HG02970 (cell line): ENCODE measurements around the gene ITGA11.
"Not testable (repeated sequence)": the region's sequence is repeated elsewhere in the genome, so short reads cannot be mapped to it uniquely, and the experiment has no call there.

Source experiments
- ATAC-seq: cut with Tn5 transposase; IDR thresholded peaks from one replicate; pipeline ENCODE4 v1.9.1; 2021; ENCODE audit warnings: mild to moderate bottlenecking, moderate library complexity, moderate number of reproducible peaks; ENCODE audit not compliant: unreplicated experiment, low FRiP score

ITGA11 gene

DNA sequence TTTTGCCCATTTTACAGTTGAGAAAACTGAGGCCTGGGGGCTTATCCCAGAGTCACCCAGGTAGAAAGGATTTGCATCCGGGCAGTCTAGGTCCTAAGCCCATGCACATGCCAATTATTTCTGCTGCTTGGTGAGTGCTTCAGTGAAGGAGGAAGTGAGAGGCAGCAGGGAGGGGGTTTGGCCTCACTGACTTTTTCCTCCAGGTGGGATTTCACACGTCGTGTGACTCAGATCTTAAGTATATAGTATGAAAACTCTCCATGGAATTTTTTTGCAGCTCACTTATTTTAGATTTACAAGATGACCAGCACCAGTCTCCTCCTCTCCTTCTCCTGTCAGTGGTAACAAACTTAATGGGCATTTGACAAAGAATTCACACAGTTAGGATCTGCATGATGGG, 4.6 kb downstream of the ITGA11 start:
- ATAC-seq, result no peak

DNA sequence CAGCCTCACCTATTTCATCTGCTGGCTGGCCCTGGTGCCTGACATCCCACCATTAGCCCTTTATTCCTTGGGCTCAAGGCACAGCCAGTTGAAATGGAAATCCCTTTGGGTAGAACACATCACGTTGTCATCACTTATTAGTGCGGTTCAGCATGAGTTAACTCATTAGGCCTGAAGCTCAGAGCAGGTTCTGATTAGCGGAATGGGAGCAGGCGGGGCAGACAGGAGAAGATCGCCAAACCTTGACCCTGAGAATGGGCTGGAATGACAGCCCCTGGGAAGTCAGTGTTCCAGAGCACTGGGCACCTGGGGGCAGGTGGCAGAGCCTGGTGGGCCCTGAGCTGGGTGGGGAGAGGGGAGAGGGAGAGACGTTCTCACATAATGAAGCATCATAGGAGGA, 5.8 kb downstream of the ITGA11 start:
- ATAC-seq, result no peak

DNA sequence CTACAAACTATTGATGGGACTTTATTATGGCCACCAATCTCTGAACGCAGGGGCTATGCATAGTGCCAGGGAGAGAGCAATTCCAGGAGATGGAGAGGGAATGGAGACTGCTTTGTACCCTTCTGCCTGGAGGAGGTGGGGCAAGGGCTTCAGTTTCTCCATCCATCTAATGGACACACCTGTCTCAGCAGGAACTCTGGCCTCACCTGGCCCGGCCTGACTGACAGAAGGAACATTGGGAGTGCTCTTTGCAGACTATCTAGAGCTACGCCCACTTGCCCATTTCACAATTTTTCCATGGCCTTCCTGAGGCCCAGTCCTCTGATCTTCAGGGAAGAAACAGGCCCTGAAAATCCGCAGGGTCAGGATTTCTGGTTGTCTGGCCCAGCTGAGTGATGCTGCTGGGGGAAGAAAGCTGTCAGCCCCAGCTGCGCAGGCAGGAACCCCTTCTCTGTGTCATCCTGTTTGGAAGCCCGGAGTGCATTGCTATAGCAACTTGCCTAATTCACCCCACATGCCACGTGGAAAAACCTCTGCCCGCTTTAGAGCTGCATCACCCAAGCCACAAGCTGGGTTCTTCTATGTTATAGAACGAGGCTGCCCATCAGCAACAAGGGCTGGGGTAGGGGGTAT, 6.4 kb downstream of the ITGA11 start:
- no peak for ATAC-seq

DNA sequence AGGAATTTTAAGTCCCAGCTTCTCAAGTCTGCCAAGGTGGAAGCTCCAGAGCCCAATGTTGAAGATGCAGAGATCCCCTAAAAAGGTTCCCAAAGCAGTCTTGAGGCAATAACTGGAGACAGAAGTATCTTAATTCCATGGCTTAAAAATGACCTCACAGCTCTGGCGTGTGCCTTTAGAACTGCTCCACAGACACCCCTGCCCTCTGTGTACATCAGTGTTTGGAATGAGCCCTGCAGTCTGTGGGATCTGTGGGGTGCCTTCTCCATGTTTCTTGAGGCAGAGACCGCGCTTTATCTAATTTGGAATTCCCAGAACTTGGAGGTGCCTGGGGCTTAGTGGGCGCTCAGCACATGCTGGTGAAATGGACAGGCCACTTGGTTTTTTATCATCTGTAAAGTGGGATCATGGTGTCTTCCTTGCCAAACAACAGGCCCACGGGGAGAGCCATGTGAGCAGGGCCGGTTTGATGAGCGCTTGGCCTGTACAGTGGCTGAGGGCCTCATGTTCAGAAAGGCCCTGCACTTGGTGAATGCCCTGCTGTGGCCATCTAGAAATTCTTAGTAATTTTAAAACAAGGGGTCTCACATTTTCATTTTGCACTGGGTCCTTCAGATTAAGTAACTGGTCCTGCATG, 7.1 kb downstream of the ITGA11 start:
- ATAC-seq, result no peak

DNA sequence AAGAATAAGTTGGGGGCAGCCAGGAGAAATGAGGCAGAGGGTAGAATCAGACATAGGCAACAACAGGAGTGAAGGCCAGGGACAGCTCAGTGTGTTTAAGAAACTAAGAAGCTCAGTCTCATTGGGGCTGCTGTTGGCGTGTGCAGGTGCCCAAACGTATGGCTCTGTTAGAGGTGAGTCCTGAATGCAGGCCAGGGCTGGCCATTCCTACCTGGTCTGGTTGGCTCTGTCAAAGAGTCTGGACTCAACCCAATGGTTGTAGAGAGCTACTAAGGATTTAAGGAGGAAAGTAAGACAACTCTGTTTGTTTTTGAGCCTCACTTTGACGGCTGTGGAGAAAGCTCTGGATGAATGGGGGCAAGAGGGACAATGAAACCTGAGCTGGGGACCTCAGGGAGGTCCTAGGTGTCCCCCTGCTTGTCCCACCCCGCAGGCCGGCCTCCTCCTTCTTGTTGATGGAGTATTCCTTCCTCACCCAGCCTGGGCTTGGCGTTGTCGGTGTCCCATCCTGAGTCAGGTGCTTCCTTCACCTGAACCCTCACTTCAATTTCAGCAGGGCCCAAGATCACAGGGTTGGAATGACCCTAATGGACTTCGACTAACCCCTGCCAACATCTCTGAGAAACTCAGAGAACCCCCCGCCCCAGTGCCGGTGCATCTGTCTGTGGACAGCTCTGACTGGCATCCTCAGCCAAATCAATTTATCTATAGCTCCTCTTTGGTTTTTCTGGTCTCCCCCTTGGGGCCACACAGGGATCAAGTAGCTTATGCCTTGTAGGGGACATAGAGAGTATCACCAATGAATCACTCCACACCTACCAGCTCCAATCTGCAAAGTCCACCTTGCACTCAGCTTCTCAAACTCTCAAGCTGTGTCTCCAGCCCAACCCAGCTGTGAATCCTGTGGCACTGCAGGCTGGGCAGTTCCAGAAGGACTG, 8.3 kb downstream of the ITGA11 start:
- no peak for ATAC-seq

DNA sequence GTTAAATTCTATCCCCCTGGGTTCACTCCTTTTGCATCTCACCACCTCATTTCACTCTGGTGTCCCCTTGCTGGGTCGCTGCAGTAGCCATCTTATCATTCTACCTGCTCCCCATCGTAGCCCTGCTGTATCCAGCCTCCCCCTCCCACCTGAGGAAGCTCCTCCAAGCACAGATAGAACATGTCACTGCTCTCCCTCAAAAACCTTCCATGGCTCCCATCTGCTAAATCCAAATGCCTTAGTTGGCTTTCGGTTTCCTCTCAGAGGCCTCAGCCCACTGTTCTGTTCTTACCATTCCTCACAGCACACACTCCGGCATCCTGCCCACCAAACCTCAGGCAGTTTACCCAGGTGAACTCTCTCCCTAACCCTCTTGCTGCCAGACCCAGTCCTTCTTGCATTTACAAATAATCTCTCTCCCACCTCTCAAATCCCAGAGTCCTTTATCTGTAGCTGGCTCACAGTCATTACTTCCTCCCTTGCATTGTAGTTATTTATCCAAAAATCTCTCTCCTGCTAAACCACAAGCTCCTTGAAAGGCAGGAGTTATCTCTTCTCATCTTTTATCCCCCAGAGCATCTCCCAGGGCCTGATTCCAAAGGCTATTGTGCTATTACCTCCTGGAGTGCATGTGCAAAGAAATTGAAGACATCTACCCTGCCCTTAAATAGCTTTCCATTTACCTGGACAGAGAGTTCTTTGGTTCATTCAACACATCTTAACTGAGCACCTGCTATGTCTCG, 9.4 kb downstream of the ITGA11 start:
- not testable (repeated sequence) for ATAC-seq

DNA sequence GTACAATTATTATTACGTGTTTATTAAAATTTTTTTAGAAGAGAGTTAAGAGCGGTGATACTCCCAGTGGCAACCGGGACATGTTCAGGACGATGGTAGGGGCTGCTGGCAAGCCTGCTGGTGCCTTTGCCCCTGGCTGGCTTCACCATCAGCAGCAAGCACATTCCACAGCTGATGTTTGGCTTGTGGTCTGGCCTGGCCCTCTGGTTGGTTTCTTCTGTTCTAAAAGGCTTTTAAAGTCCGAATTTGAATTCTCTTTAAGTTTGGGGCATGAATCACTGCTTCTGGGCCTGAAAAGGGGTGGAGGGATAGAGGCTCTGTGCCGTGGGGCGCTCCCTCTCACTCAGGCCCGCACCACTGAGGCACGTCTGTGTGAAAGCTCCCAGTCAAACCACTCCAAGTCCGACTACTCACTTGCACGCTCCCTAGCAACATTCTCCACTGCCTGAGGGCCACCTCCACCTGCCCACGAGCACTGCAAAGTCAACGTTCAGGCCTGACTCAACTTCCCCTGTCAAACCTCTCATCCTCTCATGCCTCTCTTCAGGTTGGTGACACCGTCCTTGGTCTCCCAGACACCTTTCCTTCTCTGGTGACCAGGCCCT, 10.1 kb downstream of the ITGA11 start:
- no peak for ATAC-seq

DNA sequence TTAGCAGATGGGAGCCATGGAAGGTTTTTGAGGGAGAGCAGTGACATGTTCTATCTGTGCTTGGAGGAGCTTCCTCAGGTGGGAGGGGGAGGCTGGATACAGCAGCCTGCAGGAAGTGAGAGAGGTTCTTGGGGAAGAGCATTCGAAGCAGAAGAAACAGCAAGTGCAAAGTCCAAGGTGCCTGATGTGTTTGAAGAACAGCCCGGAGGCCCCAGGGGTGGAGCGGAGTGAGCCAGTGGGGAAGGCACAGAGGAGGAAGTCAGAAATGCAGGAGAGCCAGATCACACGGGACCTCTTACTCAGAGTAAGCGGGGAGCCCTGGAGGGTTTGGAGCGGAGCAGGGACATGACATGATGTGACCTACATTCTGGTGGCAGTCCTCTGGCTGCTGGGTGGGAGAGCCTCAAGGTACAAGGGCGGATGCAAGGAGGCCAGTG, 10.8 kb downstream of the ITGA11 start:
- ATAC-seq, result no peak

DNA sequence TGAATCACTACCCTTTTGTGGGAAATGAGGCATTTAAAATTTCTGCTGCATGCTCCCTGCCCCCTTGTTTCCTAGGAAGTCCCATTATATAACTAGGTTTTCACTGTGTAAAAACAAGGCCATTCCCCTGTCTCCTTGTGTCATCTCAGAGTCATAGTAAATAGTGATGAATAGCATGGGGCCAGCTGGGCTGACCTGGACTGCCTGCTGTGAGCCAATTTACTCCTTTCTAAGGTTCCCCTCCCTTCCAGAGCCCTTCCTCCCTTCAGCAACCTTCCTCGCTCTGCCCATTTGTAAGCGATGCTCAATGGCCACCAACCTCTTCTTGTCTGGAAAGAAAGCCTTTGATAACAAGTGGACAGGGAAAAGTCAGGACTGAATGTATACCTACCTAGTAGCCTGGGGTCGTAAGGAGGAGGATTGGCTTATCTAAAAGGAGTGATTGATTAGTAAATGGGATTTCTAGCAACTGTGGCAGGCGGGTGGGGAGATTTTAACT, 11.7 kb downstream of the ITGA11 start:
- ATAC-seq, result no peak

DNA sequence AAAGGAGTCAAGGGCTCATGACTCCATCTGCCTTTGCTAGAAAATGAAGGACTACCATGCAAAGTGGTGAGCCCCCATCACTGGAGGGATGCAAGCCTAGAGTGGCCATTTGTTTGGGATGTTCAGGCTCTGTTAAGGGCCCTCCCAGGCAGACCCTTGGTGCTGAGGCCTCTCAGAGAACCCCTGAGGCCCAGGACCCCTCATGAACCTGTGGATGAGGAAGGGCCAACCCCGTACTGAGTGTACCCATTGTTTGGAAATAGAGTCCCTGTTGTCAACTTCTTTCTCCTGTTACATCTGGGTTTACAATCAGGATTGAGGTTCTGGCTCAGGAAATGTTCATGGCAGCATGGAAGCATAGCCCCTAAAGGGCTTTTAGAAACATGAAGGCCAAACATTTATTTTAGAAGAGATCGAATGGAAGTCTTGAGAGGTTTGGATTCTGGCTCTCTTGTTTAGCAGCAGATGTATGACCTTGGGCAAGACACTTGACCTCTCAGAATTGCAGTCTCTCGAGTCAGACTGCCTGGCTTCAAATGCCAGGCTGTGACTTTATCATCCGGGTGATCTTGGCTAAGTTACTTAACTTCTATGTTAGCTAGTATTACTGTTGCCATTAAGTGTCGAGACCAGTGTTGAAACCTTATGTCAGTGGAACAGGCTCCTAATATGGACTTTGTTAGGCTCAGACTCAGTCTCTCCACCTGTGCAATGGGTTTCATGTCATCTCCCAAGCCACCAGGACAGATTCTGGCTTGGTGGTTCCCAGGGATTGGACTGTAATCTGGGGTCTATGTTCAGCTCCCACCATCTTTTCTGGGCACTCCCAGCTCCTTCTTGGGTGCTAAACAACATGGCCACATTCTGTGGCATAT, 12.4 kb downstream of the ITGA11 start:
- ATAC-seq, result no peak

DNA sequence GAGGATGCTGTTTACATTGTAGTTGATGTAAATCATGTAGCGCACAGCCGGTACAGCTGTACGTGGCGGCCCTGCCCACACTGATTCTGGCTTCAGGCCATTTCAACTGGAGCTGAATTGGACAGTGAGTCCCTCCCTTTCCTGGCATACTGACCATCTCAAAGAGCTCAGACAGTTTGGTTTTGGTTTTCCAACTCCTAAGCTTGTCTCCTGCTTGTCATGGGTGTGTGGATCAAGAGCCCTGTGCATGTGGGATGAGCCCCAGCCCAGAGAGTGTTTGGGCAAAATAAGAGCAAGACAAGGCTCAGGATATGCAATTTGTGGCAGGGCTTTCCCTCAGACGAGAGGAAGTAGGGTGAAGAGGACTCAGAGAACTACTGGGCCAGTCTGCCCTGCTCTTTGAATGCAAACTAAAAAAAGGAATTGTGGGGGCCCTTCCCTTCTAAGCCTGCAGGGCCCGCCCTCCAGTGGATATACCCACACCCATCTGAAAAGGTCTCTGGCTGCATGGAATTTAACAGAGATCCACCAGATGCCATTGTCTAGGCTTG, 13.3 kb downstream of the ITGA11 start:
- no peak for ATAC-seq

DNA sequence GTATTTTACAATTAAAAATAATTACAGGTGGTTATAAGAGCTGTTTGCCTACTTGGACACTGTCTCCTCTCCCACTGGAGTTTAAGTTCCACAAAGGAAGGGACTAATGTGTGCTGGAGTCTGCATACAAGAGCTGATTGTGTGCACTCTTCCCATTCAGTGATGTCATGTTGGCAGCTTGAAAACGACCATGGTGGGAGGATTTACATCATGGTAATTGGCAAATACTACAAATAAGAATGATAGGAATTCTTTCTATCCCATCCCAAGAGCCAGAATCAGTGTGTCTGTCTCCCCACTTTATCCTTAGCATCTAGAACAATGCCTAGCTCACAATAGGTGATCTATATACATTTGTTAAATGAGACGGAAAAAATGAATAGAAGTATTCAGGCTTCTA, 14.1 kb downstream of the ITGA11 start:
- ATAC-seq, result no peak

DNA sequence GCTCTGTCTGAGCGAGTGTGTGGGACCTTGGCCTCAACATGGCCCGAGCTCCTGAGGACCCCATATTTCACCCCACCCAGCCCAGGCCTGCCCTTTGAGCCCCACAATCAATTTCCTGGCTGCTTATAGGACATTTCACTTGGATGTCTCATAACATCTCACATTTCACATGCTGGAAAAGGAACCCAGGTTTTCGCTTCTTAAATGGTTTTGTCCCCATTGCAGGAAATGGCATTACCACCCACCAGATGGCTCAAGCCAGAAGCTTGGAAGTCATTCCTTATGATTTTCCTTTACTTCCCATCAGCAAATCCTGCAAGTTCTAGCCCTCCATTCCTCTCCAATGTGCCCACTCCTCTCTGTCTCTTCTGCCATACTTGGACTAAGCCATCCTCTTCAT, 14.9 kb downstream of the ITGA11 start:
- no peak for ATAC-seq

DNA sequence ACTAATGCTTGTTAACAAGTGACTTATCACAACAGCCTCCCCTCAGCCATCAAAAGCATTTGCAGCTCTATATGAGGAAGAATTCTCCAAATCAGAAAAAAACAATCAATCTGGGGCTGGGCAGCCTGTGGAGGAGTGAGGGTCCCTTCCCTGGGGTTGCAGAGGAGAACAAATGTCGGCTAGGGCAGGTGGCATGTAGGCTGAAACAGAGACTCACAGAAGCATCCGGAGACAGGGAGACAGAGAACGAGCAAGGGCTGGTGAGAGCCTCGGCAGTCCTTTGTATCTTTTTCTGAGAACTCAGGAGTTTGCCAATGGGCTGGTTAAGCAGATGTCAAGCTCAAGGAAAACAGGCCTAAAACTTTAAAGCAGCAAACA, 15.8 kb downstream of the ITGA11 start:
- ATAC-seq, result no peak

DNA sequence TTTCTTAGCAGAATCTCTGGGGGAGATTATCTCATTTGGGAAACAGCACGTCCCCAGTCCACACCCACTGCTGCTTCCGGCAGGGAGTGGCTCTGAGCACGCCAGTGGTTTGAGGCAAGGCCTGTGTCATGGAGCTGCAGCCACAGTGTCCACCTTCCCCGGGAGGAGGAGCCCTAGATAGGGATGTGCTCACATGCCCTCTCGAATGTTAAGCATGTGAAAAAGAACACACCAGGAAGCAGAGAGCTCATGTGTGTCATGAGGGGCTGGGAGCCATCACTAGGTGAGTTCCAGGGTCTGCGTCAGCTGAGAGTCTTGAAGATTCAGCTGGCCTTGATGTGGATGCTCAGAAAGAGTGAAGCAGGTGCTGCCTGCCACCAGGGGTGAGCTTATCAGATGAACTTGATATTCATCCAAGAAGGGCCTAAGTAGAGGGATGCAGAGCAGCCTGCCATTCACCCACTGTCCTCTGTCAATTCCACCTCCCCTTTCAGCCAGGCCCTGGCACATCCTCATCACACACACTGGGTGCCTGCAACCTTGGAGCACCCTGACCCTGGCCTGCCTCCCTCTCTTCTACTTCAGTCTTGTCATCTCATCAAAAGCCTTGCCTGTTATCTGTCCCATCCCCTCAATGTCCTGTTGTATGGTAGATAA, 16.3 kb downstream of the ITGA11 start:
- no peak for ATAC-seq

DNA sequence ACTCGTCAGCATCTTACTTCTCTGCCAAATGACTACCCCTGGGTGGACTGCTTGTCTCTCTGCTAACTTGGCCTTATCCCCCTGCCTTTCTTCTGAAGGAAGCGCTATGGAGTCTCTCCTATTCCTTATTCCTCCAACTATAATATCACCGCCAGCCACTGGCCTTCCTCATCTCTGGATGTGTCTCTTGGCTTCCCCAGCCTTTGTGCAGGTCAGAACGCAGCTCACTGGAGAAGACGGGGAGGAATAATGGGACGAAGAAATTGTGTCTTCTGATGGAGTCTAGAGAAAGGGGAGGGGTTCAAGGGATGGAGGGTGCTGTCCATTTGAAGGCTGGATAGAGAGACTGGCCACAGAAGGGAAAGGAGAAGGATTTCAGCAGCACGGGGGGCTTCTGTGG, 16.9 kb downstream of the ITGA11 start:
- no peak for ATAC-seq

DNA sequence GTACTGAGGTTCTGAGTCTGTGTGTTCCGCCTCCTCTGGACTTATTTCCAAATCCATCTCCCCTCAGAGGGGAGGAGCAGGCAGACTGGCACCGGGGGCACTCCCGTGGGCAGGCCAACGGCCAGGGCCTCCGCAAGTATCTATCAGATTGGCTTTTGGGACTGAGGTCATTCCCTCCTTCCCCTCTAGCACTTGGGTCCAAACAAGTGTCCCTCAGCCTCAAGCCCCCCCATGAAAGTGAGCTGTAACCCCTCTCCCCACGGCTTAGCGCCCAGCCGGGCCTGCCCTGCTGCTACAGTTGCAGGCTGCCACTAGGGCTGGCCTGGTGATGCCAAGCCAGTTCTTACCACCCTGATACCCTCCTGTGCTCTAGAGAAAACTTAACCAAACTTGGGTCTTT, 17.4 kb downstream of the ITGA11 start:
- no peak for ATAC-seq

DNA sequence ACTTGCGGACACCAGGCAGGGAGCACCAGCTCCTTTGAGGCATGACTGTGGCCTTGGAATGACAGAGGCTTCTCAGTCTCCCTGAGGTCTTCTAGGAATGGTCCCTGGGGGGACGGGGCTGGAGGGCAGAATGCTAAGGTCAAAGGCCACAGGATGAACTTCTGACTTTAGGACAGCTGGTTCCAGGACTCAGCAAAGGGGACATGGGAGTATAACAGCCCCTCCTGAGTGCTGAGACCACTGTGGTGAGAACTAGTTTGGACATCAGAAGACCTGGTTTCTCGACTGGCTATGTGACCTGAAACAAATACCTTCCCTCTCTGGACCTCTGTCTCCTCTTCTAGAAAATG, 17.8 kb downstream of the ITGA11 start:
- no peak for ATAC-seq
